SH-SY5Y (cell line): ENCODE results near the gene TMEM174.

Experiments
- GATA2 ChIP-seq: IDR thresholded peaks from 2 replicates; pipeline ENCODE4 v1.6.1; 2011; ENCODE audit warnings: mild to moderate bottlenecking, low read depth, low read length
- GATA3 ChIP-seq: IDR thresholded peaks from 2 replicates; pipeline ENCODE4 v1.6.1; 2011; ENCODE audit warnings: low read depth, mild to moderate bottlenecking, low read length, moderate library complexity

DNA sequence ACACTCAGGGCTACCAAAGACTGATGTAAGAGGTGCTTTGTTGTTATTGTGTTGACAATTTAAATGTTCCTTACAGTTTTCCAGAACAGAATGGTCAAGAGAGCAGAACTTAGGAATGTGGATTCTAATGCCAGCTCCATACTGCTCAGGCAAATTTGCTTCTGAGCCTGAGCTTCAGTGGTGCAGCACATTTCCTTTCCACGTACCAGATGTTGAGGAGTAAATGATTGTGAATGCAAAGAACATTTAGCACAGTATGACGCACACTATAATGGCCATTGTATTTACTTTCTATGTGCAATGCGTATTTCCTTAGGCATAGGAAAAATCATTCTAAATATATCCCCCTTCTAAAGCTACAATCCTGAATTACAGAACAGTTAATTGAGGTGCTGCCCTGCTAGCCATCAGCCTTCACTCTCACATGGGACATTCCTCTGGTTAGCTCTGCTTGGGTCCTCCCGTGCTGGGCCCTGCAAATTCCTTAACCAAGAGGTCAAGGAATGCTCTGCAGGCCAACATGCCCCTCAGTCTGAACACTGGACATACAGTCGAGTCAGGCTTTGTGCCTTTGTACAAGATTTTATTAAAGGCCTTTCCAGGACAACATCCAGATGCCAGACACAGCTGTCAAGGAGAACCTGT, 21.1 kb upstream of the TMEM174 start:
- TF ChIP-seq GATA2, result no peak
- no peak for TF ChIP-seq GATA3
